ENCODE results near the gene BIN1. TPM values are rescaled to one million over a fixed set of nuclear protein-coding genes. Genes with fewer than 3 reads are reported as not detected.

BIN1 gene
- total RNA-seq, 4 donors from 2014 or later = 36.1 to 101 (median 53.9) TPM

- no peak for ATAC-seq
- peak overlapping the region in 3 of 4 donors; percentile 80 to 90 (median 88) for H3K27ac ChIP-seq
- TF ChIP-seq, protein P1, sequence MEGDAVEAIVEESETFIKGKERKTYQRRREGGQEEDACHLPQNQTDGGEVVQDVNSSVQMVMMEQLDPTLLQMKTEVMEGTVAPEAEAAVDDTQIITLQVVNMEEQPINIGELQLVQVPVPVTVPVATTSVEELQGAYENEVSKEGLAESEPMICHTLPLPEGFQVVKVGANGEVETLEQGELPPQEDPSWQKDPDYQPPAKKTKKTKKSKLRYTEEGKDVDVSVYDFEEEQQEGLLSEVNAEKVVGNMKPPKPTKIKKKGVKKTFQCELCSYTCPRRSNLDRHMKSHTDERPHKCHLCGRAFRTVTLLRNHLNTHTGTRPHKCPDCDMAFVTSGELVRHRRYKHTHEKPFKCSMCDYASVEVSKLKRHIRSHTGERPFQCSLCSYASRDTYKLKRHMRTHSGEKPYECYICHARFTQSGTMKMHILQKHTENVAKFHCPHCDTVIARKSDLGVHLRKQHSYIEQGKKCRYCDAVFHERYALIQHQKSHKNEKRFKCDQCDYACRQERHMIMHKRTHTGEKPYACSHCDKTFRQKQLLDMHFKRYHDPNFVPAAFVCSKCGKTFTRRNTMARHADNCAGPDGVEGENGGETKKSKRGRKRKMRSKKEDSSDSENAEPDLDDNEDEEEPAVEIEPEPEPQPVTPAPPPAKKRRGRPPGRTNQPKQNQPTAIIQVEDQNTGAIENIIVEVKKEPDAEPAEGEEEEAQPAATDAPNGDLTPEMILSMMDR (IDR thresholded peaks at IDR 0.05) = no peak
- TF ChIP-seq EP300 (IDR thresholded peaks at IDR 0.05) (no peak), POLR2AphosphoS5 (IDR thresholded peaks at IDR 0.05) (no peak), POLR2A (IDR thresholded peaks at IDR 0.05) (no peak)
These were observed 1.9 kb downstream of the BIN1 start for GRCh38 chr2:127104881-127105655.

GRCh38 chr2:127104166-127104660, 2.7 kb downstream of the BIN1 start:
- Histone ChIP-seq H3K9me3 (no peaks in the 10 kb centered on the region), H3K4me3 (no peak overlapping the region), H3K4me1 (peaks cover 0 to 74% (median 13%) of the 10 kb centered on the region in 3 donors), H3K27me3 (no peaks in the 10 kb centered on the region), H3K36me3 (no peaks in the 10 kb centered on the region), H3K27ac (peak overlapping the region in 3 of 4 donors; percentile 80 to 90 (median 88))
- WGBS, 2 donors (ENCODE audit: low coverage in 1 of 2) = 78 to 89% methylated on average over 3 to 5 of the region's 8 CpGs
- no peak for ATAC-seq
- TF ChIP-seq EP300 (IDR thresholded peaks at IDR 0.05) (no peak), POLR2AphosphoS5 (IDR thresholded peaks at IDR 0.05) (no peak), POLR2A (IDR thresholded peaks at IDR 0.05) (no peak)
- TF ChIP-seq, protein P1 (IDR thresholded peaks at IDR 0.05) = no peak

More at GRCh38 chr2:127104881-127105655, 1.9 kb downstream of the BIN1 start:
- 90% methylated on average over 2 of the region's 6 CpGs; no CpG with 5 or more reads in 1 of the 2 donors for WGBS, 2 donors (ENCODE audit: low coverage in 1 of 2)
- Histone ChIP-seq H3K4me1 (peaks cover 0 to 74% (median 13%) of the 10 kb centered on the region in 3 donors), H3K4me3 (peak overlapping the region; percentile 66 to 90), H3K9me3 (no peaks in the 10 kb centered on the region), H3K36me3 (no peaks in the 10 kb centered on the region), H3K27me3 (no peaks in the 10 kb centered on the region)

- H3K4me3 ChIP-seq = no peak overlapping the region
- TF ChIP-seq EP300 (IDR thresholded peaks at IDR 0.05) (no peak), POLR2AphosphoS5 (IDR thresholded peaks at IDR 0.05) (peak; percentile 15)
- no peaks in the 10 kb centered on the region for H3K9me3 ChIP-seq
- WGBS, 2 donors (ENCODE audit: low coverage in 1 of 2) = 65 to 83% methylated on average over 1 to 5 of the region's 24 CpGs
- H3K4me1 ChIP-seq = peaks cover 0 to 80% (median 13%) of the 10 kb centered on the region in 3 donors
- H3K27ac ChIP-seq = peak overlapping the region in 3 of 4 donors; percentile 80 to 90 (median 88)
- no peaks in the 10 kb centered on the region for H3K36me3 ChIP-seq
- no peak for ATAC-seq
- H3K27me3 ChIP-seq = no peaks in the 10 kb centered on the region
These were observed 3.5 kb downstream of the BIN1 start for GRCh38 chr2:127103243-127104165.

DNA sequence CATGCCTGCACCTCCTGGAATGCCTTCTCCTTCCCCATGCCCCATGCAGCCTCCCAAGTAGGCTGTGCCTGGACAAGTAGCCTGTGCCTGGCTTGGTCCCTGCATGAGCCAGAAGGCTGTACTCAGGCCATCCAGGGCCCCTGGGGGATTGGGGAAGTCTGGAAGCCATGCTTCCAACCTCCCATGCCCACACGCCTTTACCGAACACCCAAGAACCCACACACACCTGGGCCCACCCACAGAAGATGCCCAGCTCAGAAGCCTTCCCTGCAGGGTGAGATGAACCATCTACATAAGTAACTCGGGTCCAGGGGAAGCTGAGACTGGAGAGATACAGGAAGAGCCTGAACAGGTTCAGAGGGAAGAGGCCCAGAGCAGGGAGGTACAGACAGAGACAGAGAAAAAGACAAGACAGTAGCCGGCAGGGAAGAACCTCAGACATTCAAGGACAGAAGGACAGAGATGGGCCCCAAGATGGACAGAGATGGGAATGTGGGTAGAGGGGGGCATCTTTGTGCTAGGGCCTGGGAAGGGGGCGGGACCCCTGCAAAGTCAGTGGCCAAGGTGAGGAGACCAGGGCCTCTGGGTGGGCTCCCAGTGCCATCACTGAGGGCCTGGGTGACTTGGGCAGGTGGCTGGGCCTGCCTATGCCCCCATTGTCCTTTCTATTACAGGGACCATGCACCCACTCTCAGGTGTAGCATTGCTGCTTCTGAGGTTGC, 4.3 kb downstream of the BIN1 start:
- ATAC-seq = no peak
- no peak for TF ChIP-seq POLR2A (IDR thresholded peaks at IDR 0.05)
- TF ChIP-seq EP300 (IDR thresholded peaks at IDR 0.05) = no peak
- TF ChIP-seq, protein P1 (IDR thresholded peaks at IDR 0.05) = no peak
- no peak for TF ChIP-seq POLR2AphosphoS5 (IDR thresholded peaks at IDR 0.05)
- H3K9me3 ChIP-seq = no peaks in the 10 kb centered on the region
- H3K27ac ChIP-seq = peak overlapping the region in 3 of 4 donors; percentile 80 to 90 (median 88)
- no peak overlapping the region for H3K4me3 ChIP-seq
- no peaks in the 10 kb centered on the region for H3K36me3 ChIP-seq
- H3K27me3 ChIP-seq = no peaks in the 10 kb centered on the region
- WGBS, 2 donors (ENCODE audit: low coverage in 1 of 2) = 80 to 92% methylated on average over 2 to 3 of the region's 5 CpGs
- H3K4me1 ChIP-seq = peaks cover 0 to 83% (median 13%) of the 10 kb centered on the region in 3 donors

All from gastroesophageal sphincter (tissue), 4 donors.